ENCODE results near the gene NAT14.

DNA sequence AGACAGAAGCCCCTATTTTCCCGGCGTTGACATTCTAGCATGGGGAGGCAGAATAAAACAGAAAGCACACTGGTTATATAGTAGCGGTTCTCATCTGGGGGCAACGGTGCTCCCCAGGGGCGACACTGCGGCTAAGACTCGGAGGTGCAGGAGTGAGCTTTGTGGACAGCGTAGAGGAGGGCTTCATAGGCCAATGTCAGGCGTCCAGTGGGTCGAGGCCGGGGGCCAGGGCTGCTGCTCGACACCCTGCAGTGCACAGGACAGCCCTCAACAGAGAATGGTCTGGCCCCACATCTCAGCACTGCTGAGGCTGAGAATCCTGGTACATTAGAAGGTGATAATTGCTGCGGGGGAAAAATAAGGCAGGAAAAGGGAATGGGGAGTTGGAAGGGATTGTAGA, 7.1 kb upstream of the NAT14 start:
- TF ChIP-seq POLR2A (IDR thresholded peaks at IDR 0.05), result no peak
- TF ChIP-seq, protein P1, sequence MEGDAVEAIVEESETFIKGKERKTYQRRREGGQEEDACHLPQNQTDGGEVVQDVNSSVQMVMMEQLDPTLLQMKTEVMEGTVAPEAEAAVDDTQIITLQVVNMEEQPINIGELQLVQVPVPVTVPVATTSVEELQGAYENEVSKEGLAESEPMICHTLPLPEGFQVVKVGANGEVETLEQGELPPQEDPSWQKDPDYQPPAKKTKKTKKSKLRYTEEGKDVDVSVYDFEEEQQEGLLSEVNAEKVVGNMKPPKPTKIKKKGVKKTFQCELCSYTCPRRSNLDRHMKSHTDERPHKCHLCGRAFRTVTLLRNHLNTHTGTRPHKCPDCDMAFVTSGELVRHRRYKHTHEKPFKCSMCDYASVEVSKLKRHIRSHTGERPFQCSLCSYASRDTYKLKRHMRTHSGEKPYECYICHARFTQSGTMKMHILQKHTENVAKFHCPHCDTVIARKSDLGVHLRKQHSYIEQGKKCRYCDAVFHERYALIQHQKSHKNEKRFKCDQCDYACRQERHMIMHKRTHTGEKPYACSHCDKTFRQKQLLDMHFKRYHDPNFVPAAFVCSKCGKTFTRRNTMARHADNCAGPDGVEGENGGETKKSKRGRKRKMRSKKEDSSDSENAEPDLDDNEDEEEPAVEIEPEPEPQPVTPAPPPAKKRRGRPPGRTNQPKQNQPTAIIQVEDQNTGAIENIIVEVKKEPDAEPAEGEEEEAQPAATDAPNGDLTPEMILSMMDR (IDR thresholded peaks at IDR 0.05), result no peak

Data from lower leg skin (tissue), 3 donors.